CD4-positive, alpha-beta T cell treated with Interleukin-4 for 1 hour (primary cell): Measurements from ENCODE around the gene ARRDC3.
"Not testable (repeated sequence)": the region's sequence is repeated elsewhere in the genome, so short reads cannot be mapped to it uniquely, and the experiment has no call there.

Experiments used
- DNase-seq, 2 donors: peaks; one replicate each; pipeline ENCODE4 v3.0.0-alpha.2; 2020 to 2022

ARRDC3 gene

GRCh38 chr5:91359962-91360609 lies 23.0 kb downstream of the ARRDC3 start:
- DNase-seq, result no peak

DNA sequence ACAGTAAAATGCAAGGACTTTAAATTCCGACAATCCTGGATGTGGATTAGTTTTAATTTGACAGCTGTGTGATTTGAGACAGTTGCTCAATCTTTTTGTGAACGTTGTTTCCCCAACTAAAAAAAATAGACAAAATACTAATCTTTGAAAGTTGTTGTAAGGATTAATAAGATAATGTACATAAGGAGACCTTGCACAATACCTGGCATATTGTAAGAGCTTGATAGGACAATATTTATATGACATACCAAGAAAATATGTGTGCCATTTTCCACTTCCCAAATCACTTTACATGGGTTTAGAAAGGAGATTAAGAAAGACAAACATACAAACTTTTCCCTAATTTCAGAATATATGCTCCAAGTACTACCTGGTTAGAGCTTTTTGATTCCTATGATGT lies 25.3 kb downstream of the ARRDC3 start:
- no peak for DNase-seq

DNA sequence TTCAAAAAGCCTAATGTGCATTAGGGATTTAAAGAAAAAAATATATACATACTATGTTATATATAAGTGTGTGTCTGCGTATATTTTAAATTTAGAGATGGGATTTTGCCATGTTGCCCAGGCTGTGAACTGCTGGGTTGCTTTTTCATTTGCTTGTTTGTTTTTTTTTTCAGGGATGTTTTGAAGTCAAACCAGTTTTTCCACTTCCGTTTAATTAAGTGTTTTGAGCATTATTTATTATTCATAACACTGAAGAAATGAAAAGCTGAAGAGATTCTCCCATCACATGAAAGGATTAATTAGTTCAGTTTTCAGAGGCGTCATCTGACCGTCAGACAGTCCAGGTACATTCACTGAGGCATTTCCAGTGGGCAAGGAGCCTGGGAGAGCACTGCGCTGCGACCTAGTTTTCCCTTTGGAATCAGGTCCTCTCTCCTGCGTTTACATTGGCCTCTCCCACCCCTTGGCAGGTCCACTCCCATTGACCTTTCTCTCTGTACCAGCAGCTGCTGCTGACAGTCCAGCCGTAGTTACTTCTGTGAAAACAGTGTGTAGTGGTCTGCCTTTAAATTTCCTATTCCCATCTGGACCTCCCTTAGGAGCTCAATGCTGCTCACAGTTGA lies 26.0 kb downstream of the ARRDC3 start:
- DNase-seq, result no peak

DNA sequence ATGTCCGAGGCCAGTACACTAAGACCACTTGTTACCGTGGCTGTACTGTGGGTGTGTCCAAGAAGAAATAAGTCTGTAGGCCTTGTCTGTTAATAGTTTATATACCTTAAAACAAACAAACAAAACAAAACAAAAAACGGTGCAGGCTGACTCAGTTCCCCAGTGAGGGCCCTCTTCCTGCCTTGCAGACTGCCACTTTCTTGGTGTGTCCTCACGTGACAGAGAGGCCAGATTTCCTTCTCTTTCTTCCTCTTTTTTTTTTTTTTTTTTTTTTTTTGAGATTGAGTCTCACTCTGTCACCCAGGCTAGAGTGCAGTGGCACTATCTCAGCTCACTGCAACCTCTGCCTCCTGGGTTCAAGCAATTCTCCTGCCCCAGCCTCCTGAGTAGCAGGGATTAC lies 28.2 kb downstream of the ARRDC3 start:
- peak in 1 of 2 donors; percentile 30 for DNase-seq

GRCh38 chr5:91352831-91353695 lies 30.1 kb downstream of the ARRDC3 start:
- no peak for DNase-seq

DNA sequence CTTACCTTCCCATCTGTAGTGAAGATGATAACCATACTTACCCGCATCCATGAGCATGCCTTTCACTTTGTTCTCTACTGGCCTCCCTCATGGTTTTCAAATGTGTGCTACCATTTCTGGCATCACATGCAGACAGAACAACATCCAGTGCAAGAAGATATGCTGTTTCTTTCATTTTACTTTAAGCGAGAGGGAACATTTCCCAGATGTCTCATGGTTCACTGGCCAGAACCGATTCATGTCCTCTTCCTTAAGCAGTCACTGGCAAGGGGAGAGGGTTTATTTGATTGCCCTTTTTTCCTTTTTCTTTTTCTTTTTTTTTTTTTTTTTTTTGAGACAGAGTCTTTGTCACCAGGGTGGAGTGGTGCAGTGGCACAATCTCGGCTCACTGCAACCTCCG lies 37.7 kb downstream of the ARRDC3 start:
- DNase-seq, result no peak

DNA sequence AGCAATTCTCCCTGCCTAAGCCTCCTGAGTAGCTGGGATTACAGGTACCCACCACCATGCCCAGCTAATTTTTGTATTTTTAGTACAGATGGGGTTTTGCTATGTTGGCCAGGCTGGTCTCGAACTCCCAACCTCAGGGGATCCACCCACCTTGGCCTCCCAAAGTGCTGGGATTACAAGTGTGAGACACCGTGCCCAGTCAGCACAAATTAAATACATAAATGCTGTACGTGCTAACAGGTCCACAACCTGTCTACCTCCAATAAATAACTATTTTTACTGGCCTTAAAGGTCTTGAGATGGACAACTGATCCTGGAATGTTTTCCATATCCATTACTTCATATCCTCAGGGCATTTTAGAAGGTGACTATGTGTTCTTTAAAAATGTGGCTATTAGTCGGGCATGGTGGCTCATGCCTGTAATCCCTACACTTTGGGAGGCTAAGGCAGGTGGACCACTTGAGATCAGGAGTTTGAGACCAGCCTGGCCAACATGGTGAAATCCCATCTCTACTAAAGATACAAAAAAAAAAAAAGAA lies 38.4 kb downstream of the ARRDC3 start:
- DNase-seq, result not testable (repeated sequence)

GRCh38 chr5:91343916-91344315 lies 39.2 kb downstream of the ARRDC3 start:
- DNase-seq, result no peak

DNA sequence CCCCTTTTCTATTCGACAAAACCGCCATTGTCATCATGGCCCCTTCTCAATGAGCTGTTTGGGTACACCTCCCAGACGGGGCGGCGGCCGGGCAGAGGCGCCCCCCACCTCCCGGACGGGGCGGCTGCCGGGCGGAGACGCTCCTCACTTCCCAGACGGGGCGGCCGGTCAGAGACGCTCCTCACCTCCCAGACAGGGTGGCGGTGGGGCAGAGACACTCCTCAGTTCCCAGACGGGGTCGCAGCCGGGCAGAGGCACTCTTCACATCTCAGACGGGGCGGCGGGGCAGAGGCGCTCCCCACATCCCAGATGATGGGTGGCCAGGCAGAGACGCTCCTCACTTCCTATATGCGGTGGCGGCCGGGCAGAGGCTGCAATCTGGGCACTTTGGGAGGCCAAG lies 40.2 kb downstream of the ARRDC3 start:
- not testable (repeated sequence) for DNase-seq

- DNase-seq, result no peak
Observed at GRCh38 chr5:91341154-91341553, 42.0 kb downstream of the ARRDC3 start.

- no peak for DNase-seq
Observed at GRCh38 chr5:91340532-91340931, 42.6 kb downstream of the ARRDC3 start.

- DNase-seq, result no peak
Observed at GRCh38 chr5:91339063-91339705, 43.9 kb downstream of the ARRDC3 start.

DNA sequence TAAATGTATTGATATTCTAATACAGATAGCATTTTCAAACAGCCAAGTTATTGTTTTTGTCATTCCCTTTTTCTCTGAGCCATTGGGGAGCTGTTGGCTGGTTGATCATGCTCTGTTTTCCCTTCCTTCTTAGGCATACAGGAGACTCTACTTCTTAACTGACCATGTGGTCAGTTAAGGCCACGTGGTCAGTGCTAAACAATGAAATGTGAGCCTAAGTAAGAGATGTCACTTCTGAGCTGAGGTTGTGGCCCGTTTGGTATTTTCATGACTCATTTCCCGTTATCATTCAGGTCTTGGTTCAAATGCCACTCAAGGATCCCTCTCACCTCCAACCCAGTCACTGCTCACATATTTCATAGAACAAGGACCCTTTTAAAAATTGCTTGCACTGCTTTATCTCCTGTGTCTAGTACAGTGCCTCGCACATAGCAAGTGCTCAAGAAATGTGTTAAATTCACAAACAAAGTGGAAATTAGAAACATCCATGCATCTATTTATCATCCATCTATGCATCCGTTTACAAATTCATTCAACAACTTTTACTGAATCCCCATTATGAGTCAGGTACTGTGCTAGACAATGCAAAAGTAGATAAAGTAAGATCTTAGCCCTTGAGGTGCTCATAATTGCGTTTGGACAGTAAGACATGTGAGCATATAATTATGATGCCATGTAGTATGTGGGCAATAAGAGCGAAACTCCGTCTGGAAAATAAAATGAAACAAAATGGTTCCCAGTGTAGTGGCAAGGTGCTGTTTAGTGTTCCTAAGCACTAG lies 50.7 kb downstream of the ARRDC3 start:
- no peak for DNase-seq

- no peak for DNase-seq
Observed at GRCh38 chr5:91331705-91332104, 51.4 kb downstream of the ARRDC3 start.

DNA sequence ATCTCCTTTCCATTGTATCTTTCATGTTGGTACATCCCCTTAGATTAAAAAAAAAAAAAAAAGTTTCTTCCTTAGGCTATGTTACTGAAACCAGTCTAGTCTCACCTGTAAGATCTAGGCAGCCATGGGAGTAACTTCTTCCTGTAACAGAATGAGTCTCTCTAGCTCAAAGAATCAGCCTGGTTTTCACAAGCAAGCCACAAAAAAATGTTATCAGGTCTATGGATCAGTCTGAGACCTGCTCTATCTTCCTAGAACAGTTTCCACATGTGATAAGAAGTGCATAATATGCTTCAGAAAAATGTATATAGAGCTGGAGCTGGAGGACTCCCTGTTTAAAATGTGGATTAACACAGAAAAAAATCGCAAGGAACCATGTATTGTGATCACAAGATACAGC lies 53.8 kb downstream of the ARRDC3 start:
- no peak for DNase-seq

DNA sequence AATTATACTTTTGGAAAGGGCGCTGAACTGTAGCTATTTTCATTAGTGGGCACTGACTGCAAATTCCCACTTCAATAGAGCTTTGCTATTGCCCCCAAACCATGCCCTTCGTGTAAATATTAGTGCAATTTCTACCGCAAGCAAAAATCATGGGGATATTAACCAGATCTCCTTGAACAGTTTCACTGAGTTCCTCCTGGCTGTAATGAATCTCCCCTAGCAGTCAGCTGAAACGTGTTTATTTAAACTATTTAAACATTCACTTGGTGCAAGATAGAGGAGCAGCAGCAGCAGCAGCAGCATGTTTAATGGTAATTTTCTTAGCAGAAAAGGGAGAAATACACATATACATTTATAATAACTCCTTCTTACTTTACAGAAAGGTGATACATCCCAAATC lies 54.4 kb downstream of the ARRDC3 start:
- no peak for DNase-seq

DNA sequence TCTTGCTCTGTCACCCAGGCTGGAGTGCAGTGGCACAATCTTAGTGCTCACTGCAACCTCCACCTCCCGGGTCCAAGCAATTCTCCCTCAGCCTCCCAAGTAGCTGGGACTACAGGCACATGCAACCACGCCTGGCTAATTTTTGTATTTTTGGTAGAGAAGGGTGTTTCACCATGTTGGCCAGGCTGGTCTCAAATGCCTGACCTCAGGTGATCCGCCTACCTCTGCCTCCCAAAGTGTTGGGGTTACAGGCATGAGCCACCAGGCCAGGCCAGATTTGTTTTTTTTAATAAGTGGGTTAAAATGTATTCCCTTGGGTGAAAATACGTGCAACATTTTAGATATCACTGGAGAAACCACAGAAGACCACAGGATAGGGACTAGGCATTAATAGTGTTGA lies 60.1 kb downstream of the ARRDC3 start:
- not testable (repeated sequence) for DNase-seq

DNA sequence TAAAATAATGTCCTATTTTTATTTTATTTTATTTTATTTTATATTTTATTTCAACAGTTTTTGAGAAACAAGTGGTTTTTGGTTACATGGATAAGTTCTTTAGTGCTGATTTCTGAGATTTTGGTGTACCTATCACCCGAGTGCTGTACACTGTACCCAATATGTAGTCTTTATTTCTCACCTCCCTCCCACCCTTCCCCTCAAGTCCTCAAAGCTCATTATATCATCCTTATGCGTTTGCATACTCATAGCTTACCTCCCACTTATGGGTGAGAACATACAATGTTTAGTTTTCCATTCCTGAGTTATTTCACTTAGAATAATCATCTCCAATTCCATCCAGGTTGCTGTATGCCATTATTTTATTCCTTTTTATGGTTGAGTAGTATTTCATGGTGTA lies 63.5 kb downstream of the ARRDC3 start:
- DNase-seq, result no peak

DNA sequence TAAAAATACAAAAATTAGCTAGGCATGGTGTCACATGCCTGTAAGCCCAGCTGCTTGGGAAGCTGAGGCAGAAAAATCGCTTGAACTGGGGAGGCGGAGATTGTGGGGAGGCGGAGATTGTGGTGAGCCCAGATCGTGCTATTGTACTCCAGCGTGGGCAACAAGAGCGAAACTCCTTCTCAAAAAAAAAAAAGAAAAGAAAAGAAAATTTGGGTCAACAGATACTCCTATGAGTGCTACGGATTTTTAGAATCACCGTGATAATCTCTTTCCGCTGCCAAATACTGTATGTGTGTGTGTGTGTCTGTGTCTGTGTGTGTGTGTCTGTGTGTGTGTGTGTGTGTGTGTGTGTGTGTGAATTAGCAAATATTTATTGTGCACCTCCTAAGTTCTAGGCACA lies 64.4 kb downstream of the ARRDC3 start:
- DNase-seq, result peak in 1 of 2 donors; percentile 19
